Measurements from ENCODE around the gene SLC9B1.

GRCh38 chr4:102862016-102862415 lies 157.5 kb downstream of the SLC9B1 start:
- TF ChIP-seq, protein P1, sequence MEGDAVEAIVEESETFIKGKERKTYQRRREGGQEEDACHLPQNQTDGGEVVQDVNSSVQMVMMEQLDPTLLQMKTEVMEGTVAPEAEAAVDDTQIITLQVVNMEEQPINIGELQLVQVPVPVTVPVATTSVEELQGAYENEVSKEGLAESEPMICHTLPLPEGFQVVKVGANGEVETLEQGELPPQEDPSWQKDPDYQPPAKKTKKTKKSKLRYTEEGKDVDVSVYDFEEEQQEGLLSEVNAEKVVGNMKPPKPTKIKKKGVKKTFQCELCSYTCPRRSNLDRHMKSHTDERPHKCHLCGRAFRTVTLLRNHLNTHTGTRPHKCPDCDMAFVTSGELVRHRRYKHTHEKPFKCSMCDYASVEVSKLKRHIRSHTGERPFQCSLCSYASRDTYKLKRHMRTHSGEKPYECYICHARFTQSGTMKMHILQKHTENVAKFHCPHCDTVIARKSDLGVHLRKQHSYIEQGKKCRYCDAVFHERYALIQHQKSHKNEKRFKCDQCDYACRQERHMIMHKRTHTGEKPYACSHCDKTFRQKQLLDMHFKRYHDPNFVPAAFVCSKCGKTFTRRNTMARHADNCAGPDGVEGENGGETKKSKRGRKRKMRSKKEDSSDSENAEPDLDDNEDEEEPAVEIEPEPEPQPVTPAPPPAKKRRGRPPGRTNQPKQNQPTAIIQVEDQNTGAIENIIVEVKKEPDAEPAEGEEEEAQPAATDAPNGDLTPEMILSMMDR (conservative IDR thresholded peaks at IDR 0.05 in 1 of 2, IDR thresholded peaks at IDR 0.05 in 1 of 2; ENCODE audit: low read depth in 1 of 2, low read length in 2 of 2), result no peak
- TF ChIP-seq EZH2 (IDR thresholded peaks at IDR 0.05; ENCODE audit: low read length, missing control alignments), result no peak

Data from fibroblast of lung (primary cell).